Urinary bladder (tissue), 4 donors: ENCODE measurements around the gene ELK3. TPM values are rescaled to one million over a fixed set of nuclear protein-coding genes. Genes with fewer than 3 reads are reported as not detected.

ENCODE experiments used
- DNase-seq: peaks from one replicate; pipeline ENCODE4 v3.0.0-alpha.2; 2015; ENCODE audit errors: extremely low spot score
- H3K27ac ChIP-seq: one replicate; pipeline ENCODE4 v1.5.1; 2013; ENCODE audit warnings: low read depth, mild to moderate bottlenecking, moderate library complexity
- H3K36me3 ChIP-seq: one replicate; pipeline ENCODE4 v1.6.1; 2013; ENCODE audit warnings: mild to moderate bottlenecking, moderate library complexity; ENCODE audit not compliant: insufficient read depth
- H3K4me1 ChIP-seq: one replicate; pipeline ENCODE4 v1.6.1; 2013; ENCODE audit warnings: mild to moderate bottlenecking, moderate library complexity; ENCODE audit not compliant: insufficient read depth
- H3K4me3 ChIP-seq: one replicate; pipeline ENCODE4 v1.5.1; 2013; ENCODE audit warnings: low read depth, low read length
- WGBS: extraction: QIAGEN DNeasy Blood & Tissue Kit; methylation state at CpG from one replicate; pipeline ENCODE4 v1.1.7; 2013; 5-methylcytosine and 5-hydroxymethylcytosine counted together
- polyA plus RNA-seq: library from polyadenylated mRNA; stranded (reverse); fragments of 200-250 nt; gene quantifications from one replicate; pipeline ENCODE4 v1.2.3, GENCODE V29; 2013
- total RNA-seq: library from RNA; depleted of rRNA; stranded (reverse); fragments of >200 nt; gene quantifications from one replicate; pipeline ENCODE4 v1.2.3, GENCODE V29; 2014
- donor health status: healthy with polysubstance abuse.
- donor health status: healthy.

ELK3 gene
- total and polyA plus RNA-seq, 2 donors, result 26.3 to 42.9 TPM

- no peaks in the 10 kb centered on the region for H3K4me1 ChIP-seq
- H3K36me3 ChIP-seq, result no peaks in the 10 kb centered on the region
- DNase-seq, result no peak
- H3K27ac ChIP-seq, result no peak overlapping the region
- WGBS, result 91% methylated on average over 17 of the region's 17 CpGs
- H3K4me3 ChIP-seq, result no peak overlapping the region
Measured at GRCh38 chr12:96226801-96227348, 32.7 kb downstream of the ELK3 start.

GRCh38 chr12:96227365-96228106 is 33.4 kb downstream of the ELK3 start:
- Histone ChIP-seq H3K36me3 (no peaks in the 10 kb centered on the region), H3K27ac (no peak overlapping the region), H3K4me3 (no peak overlapping the region), H3K4me1 (no peaks in the 10 kb centered on the region)
- 88% methylated on average over 12 of the region's 12 CpGs for WGBS
- no peak for DNase-seq

GRCh38 chr12:96228566-96229248 is 34.5 kb downstream of the ELK3 start:
- Histone ChIP-seq H3K4me1 (no peaks in the 10 kb centered on the region), H3K4me3 (no peak overlapping the region), H3K27ac (no peak overlapping the region), H3K36me3 (no peaks in the 10 kb centered on the region)
- DNase-seq, result no peak
- 85% methylated on average over 12 of the region's 12 CpGs for WGBS

GRCh38 chr12:96230646-96231045 is 36.5 kb downstream of the ELK3 start:
- no peak for DNase-seq
- no peaks in the 10 kb centered on the region for H3K36me3 ChIP-seq
- H3K4me1 ChIP-seq, result no peaks in the 10 kb centered on the region
- H3K4me3 ChIP-seq, result no peak overlapping the region
- 94% methylated on average over 13 of the region's 13 CpGs for WGBS
- no peak overlapping the region for H3K27ac ChIP-seq

- 58% methylated on average over 7 of the region's 7 CpGs for WGBS
- Histone ChIP-seq H3K27ac (no peak overlapping the region), H3K36me3 (no peaks in the 10 kb centered on the region), H3K4me3 (no peak overlapping the region), H3K4me1 (no peaks in the 10 kb centered on the region)
- no peak for DNase-seq
Measured at GRCh38 chr12:96233168-96233567, 39.0 kb downstream of the ELK3 start.

- Histone ChIP-seq H3K36me3 (no peaks in the 10 kb centered on the region), H3K27ac (peak overlapping the region; percentile 25), H3K4me1 (no peaks in the 10 kb centered on the region), H3K4me3 (no peak overlapping the region)
- WGBS, result 31% methylated on average over 15 of the region's 15 CpGs
- no peak for DNase-seq
Measured at GRCh38 chr12:96233939-96234461, 39.8 kb downstream of the ELK3 start.

GRCh38 chr12:96234591-96235483 is 40.7 kb downstream of the ELK3 start:
- Histone ChIP-seq H3K4me1 (no peaks in the 10 kb centered on the region), H3K27ac (no peak overlapping the region), H3K36me3 (no peaks in the 10 kb centered on the region), H3K4me3 (no peak overlapping the region)
- DNase-seq, result no peak
- WGBS, result 72% methylated on average over 22 of the region's 22 CpGs

- WGBS, result 76% methylated on average over 5 of the region's 5 CpGs
- DNase-seq, result no peak
- H3K4me3 ChIP-seq, result no peak overlapping the region
- no peak overlapping the region for H3K27ac ChIP-seq
- H3K4me1 ChIP-seq, result no peaks in the 10 kb centered on the region
- H3K36me3 ChIP-seq, result no peaks in the 10 kb centered on the region
Measured at GRCh38 chr12:96235484-96235826, 41.3 kb downstream of the ELK3 start.

- Histone ChIP-seq H3K4me3 (no peak overlapping the region), H3K4me1 (no peaks in the 10 kb centered on the region), H3K36me3 (no peaks in the 10 kb centered on the region), H3K27ac (no peak overlapping the region)
- 51% methylated on average over 18 of the region's 18 CpGs for WGBS
- no peak for DNase-seq
Measured at GRCh38 chr12:96236221-96236822, 42.1 kb downstream of the ELK3 start.

GRCh38 chr12:96237035-96237434 is 42.9 kb downstream of the ELK3 start:
- Histone ChIP-seq H3K27ac (no peak overlapping the region), H3K4me1 (no peaks in the 10 kb centered on the region), H3K4me3 (no peak overlapping the region), H3K36me3 (no peaks in the 10 kb centered on the region)
- DNase-seq, result no peak
- 82% methylated on average over 7 of the region's 7 CpGs for WGBS

- Histone ChIP-seq H3K27ac (no peak overlapping the region), H3K4me1 (no peaks in the 10 kb centered on the region), H3K4me3 (no peak overlapping the region), H3K36me3 (no peaks in the 10 kb centered on the region)
- no peak for DNase-seq
- 18% methylated on average over 9 of the region's 9 CpGs for WGBS
Measured at GRCh38 chr12:96237465-96238077, 43.4 kb downstream of the ELK3 start.

GRCh38 chr12:96238336-96239047 is 44.3 kb downstream of the ELK3 start:
- no peaks in the 10 kb centered on the region for H3K36me3 ChIP-seq
- H3K4me1 ChIP-seq, result no peaks in the 10 kb centered on the region
- H3K4me3 ChIP-seq, result no peak overlapping the region
- WGBS, result 58% methylated on average over 13 of the region's 13 CpGs
- H3K27ac ChIP-seq, result no peak overlapping the region
- DNase-seq, result no peak
